Measurements from ENCODE around the gene GPC5.

DNA sequence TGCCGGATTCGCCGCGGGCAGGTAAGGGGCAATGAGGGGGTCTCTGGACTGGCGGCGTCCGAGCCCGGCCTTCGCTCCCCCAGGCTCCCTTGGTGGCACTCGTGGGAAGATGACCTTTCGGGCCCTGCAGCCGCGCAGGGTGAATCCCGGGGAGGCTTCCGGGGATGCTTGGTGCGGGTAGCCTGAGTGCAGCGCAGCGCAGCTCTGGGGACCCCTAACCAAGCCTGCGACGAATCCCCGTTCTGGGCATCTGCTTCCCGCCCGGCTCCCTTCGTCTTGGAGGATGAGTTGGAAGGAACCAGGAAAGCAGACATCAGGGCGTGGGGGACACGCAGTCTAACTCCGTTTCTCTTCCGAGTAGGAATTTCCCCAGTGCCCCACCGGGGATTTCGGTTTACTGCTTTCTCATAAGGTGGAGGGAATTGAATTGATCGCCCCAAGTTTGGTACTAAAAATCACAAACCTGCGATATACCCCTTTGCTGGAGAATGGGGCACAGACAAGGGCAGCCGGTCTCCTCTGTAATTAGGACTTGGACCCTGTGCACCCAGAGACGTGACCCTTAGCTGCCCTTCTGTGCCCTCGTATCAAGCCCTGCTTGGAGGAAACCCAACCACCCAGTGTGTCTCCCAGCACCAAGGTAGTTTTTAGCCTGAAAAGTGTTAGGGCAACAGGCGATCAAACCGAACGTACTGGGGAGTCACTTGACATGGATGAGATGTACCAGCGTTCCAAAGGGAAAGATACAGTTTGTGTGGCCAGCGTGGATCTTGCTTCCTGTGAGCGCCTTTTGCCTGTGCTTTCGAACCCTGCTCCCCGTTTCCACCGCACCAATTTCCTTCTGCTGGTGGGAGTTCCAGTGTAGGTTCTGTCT, 1.0 kb downstream of the GPC5 start:
- TF ChIP-seq SUZ12 (IDR thresholded peaks at IDR 0.05), result no peak
- no peak for TF ChIP-seq BHLHE40 (IDR thresholded peaks at IDR 0.05; ENCODE audit: borderline replicate concordance)

Measured in HEK293T (cell line).